Activated CD8-positive, alpha-beta memory T cell treated with anti-CD3 and anti-CD28 coated beads for 36 hours (primary cell): ENCODE measurements around the gene PDK4. TPM values are rescaled to one million over a fixed set of nuclear protein-coding genes. Genes with fewer than 3 reads are reported as not detected.
"Not testable (repeated sequence)": the region's sequence is repeated elsewhere in the genome, so short reads cannot be mapped to it uniquely, and the experiment has no call there.

ENCODE experiments used
- CTCF ChIA-PET: fragments of 350-600 bp; sonication (Branson Sonifier 250); formaldehyde crosslinking; loops from one replicate; lab custom pipeline; 2021; ENCODE audit warnings: antibody characterized with exemption; lab: Charles Lee
- POLR2A ChIA-PET: fragments of 350-600 bp; sonication (Branson Sonifier 250); formaldehyde crosslinking; loops from one replicate; lab custom pipeline; 2021; ENCODE audit warnings: antibody characterized with exemption; lab: Charles Lee
- total RNA-seq, 2 experiments: library from RNA; stranded (reverse); gene quantifications; one replicate each; pipeline ENCODE4 v1.2.3, GENCODE V29; 2021

The PDK4 gene
- total RNA-seq, 2 experiments from 2014 or later: not detected

GRCh38 chr7:95581467-95581866 is 14.8 kb downstream of the PDK4 start:
- POLR2A ChIA-PET: no interaction called here
- CTCF ChIA-PET: no interaction called here

GRCh38 chr7:95579318-95579717 is 17.0 kb downstream of the PDK4 start:
- ChIA-PET POLR2A (no interaction called here), CTCF (no interaction called here)

GRCh38 chr7:95578299-95578855 is 17.9 kb downstream of the PDK4 start:
- ChIA-PET CTCF (no interaction called here), POLR2A (no interaction called here)

GRCh38 chr7:95577137-95577536 is 19.2 kb downstream of the PDK4 start:
- POLR2A ChIA-PET: no interaction called here
- CTCF ChIA-PET: no interaction called here

GRCh38 chr7:95569720-95570119 is 26.6 kb downstream of the PDK4 start:
- ChIA-PET POLR2A (no interaction called here), CTCF (no interaction called here)

- CTCF ChIA-PET: no interaction called here
- POLR2A ChIA-PET: no interaction called here
Observed at GRCh38 chr7:95560674-95561073, 35.6 kb downstream of the PDK4 start.

- CTCF ChIA-PET: no interaction called here
Observed at GRCh38 chr7:95558864-95559263, 37.5 kb downstream of the PDK4 start.

GRCh38 chr7:95556777-95557176 is 39.5 kb downstream of the PDK4 start:
- ChIA-PET POLR2A (no interaction called here), CTCF (no interaction called here)

More at GRCh38 chr7:95558864-95559263, 37.5 kb downstream of the PDK4 start:
- POLR2A ChIA-PET: no interaction called here

- ChIA-PET POLR2A (no interaction called here), CTCF (no interaction called here)
Observed at GRCh38 chr7:95553939-95554338, 42.4 kb downstream of the PDK4 start.

- POLR2A ChIA-PET, CTCF ChIA-PET: not testable (repeated sequence)
Observed at GRCh38 chr7:95552010-95552926, 44.0 kb downstream of the PDK4 start.

GRCh38 chr7:95550546-95550945 is 45.8 kb downstream of the PDK4 start:
- ChIA-PET CTCF (no interaction called here), POLR2A (no interaction called here)

- ChIA-PET CTCF (no interaction called here), POLR2A (no interaction called here)
Observed at GRCh38 chr7:95549818-95550529, 46.3 kb downstream of the PDK4 start.

GRCh38 chr7:95547361-95548348 is 48.7 kb downstream of the PDK4 start:
- ChIA-PET CTCF (no interaction called here), POLR2A (no interaction called here)

GRCh38 chr7:95546647-95547046 is 49.7 kb downstream of the PDK4 start:
- POLR2A ChIA-PET: no interaction called here
- CTCF ChIA-PET: no interaction called here

- CTCF ChIA-PET: no interaction called here
- POLR2A ChIA-PET: no interaction called here
Observed at GRCh38 chr7:95545673-95546072, 50.6 kb downstream of the PDK4 start.

GRCh38 chr7:95545007-95545615 is 51.2 kb downstream of the PDK4 start:
- ChIA-PET CTCF (interaction anchor here (1.0 kb wide), 1 partner anchor 16 kb away, joined by 4 read pairs; no protein-coding TSS in a partner anchor), POLR2A (no interaction called here)

GRCh38 chr7:95544171-95544570 is 52.1 kb downstream of the PDK4 start:
- POLR2A ChIA-PET: no interaction called here

GRCh38 chr7:95543312-95543711 is 53.0 kb downstream of the PDK4 start:
- CTCF ChIA-PET: no interaction called here
- POLR2A ChIA-PET: no interaction called here

More at GRCh38 chr7:95544171-95544570, 52.1 kb downstream of the PDK4 start:
- CTCF ChIA-PET: no interaction called here

GRCh38 chr7:95540366-95540765 is 56.0 kb downstream of the PDK4 start:
- CTCF ChIA-PET: no interaction called here

More at GRCh38 chr7:95540366-95540765, 56.0 kb downstream of the PDK4 start:
- POLR2A ChIA-PET: interaction anchor here (0.6 kb wide), 1 partner anchor 29 kb away, joined by 3 read pairs; no protein-coding TSS in a partner anchor
